ENCODE results near the gene NPHP4. TPM values are rescaled to one million over a fixed set of nuclear protein-coding genes. Genes with fewer than 3 reads are reported as not detected.

NPHP4 gene
- total and polyA plus RNA-seq, 2 donors (not counting 3 experiments of a cell fraction or from before 2014, with no cell fraction given): 4.4 to 11.7 TPM

- FAIRE-seq (no peak), DNase-seq (ENCODE audit: low read depth, low spot score) (no peak)
- intact Hi-C loops (cut with micrococcal nuclease) (no loop called here), dilution Hi-C loops (cut with MboI; ENCODE audit: extremely low pct_ligation_motif_present, low sequenced_read_pairs) (no loop called here)
- Histone ChIP-seq H3K4me1 (ENCODE audit: control insufficient read depth, extremely low read depth, insufficient read depth, low read length) (no peaks in the 10 kb centered on the region), H3K9me1 (replicated peaks; ENCODE audit: control insufficient read depth, extremely low read depth, insufficient read depth, low read length) (no peaks in the 10 kb centered on the region), H3K4me3 (replicated peaks in 1 of 3; ENCODE audit: insufficient read depth in 1 of 3, low read depth in 1 of 3, low read length in 3 of 3) (no peak overlapping the region), H3K27ac (ENCODE audit: insufficient read depth, low read depth, low read length) (no peak overlapping the region), H3K4me2 (ENCODE audit: insufficient read depth, low read length) (no peak overlapping the region), H3K9ac (replicated peaks; ENCODE audit: extremely low read depth, insufficient read depth, low read length) (no peak overlapping the region), H3K9me3 (replicated peaks; ENCODE audit: control insufficient read depth, insufficient read depth, low read length) (no peaks in the 10 kb centered on the region), H2AFZ (ENCODE audit: low read depth, low read length) (no peak overlapping the region), H3K36me3 (ENCODE audit: control insufficient read depth in 2 of 2, extremely low read depth in 1 of 2, insufficient read depth in 2 of 2, low read length in 2 of 2) (no peaks in the 10 kb centered on the region), H3K27me3 (ENCODE audit: control insufficient read depth in 2 of 2, insufficient read depth in 2 of 2, low read length in 2 of 2) (no peaks in the 10 kb centered on the region), H4K20me1 (replicated peaks; ENCODE audit: control insufficient read depth, extremely low read depth, insufficient read depth, low read length) (no peaks in the 10 kb centered on the region), H3K79me2 (ENCODE audit: control insufficient read depth, insufficient read depth, low read length) (no peaks in the 10 kb centered on the region)
- TF ChIP-seq MYC (IDR thresholded peaks at IDR 0.05; ENCODE audit: low read depth, low read length) (no peak), EZH2 (IDR thresholded peaks at IDR 0.05; ENCODE audit: borderline replicate concordance, low read depth, low read length, severe bottlenecking) (no peak), CTCF (IDR thresholded peaks at IDR 0.05; ENCODE audit: extremely low read depth in 1 of 2, insufficient read depth in 1 of 2, low read depth in 1 of 2, low read length in 2 of 2) (no peak), POLR2A (IDR thresholded peaks at IDR 0.05; ENCODE audit: low read depth, low read length) (no peak), MAX (IDR thresholded peaks at IDR 0.05; ENCODE audit: insufficient read depth, insufficient read length) (no peak), FOS (IDR thresholded peaks at IDR 0.05; ENCODE audit: borderline replicate concordance, insufficient read depth, low read length) (no peak), GATA2 (IDR thresholded peaks at IDR 0.05; ENCODE audit: insufficient read depth, insufficient read length, low read depth, low read length) (no peak), POLR2AphosphoS5 (IDR thresholded peaks at IDR 0.05; ENCODE audit: insufficient read depth, low read depth, low read length) (no peak), JUN (IDR thresholded peaks at IDR 0.05; ENCODE audit: borderline replicate concordance, insufficient read depth, insufficient read length, low read depth) (no peak)
- no TSS peak for BruUV-seq (replicated peaks)
- ChIA-PET CTCF (interaction anchor here (2.9 kb wide), 1 partner anchor 9 kb away, joined by 12 read pairs; no protein-coding TSS in a partner anchor), POLR2A (no interaction called here)
These were observed 34.0 kb upstream of the NPHP4 start for GRCh38 chr1:6026095-6026809.

All from endothelial cell of umbilical vein (primary cell).